Testis (tissue), 2 donors: ENCODE results near the gene ALCAM.

Source experiments
- POLR2A ChIP-seq: fragments of 450-650 bp; IDR thresholded peaks from one replicate; pipeline ENCODE4 v1.6.1; 2017; ENCODE audit warnings: antibody characterized with exemption, mild to moderate bottlenecking, moderate library complexity
- TF ChIP-seq, protein P1 (sequence below), 3 experiments: fragments of 450-650 bp in 2 of 3; fragments of 200-600 bp in 1 of 3; sonication (generic) in 1 of 3; IDR thresholded peaks; one replicate each; pipeline ENCODE4 v1.5.1; 2016 to 2019; ENCODE audit warnings: antibody characterized with exemption in 3 of 3, mild to moderate bottlenecking in 2 of 3, moderate library complexity in 1 of 3

DNA sequence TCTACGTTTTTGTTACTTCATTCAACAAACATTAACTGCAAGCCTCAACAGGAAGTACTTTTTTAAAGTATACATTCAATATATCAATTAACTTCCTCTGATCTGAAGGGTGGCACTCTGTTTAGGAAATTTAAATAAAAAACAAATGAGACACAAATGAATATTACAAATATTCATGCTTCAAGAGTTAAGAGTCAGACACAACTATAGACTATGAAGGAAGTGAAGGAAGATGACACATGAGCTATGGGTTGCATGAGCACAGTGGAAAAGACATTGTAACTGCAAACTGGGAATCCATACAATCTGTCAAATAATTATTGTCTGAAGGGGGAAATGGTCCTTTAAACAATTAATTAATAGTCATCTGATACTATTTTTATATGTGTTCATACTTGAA, 26.8 kb upstream of the ALCAM start:
- TF ChIP-seq, protein P1, sequence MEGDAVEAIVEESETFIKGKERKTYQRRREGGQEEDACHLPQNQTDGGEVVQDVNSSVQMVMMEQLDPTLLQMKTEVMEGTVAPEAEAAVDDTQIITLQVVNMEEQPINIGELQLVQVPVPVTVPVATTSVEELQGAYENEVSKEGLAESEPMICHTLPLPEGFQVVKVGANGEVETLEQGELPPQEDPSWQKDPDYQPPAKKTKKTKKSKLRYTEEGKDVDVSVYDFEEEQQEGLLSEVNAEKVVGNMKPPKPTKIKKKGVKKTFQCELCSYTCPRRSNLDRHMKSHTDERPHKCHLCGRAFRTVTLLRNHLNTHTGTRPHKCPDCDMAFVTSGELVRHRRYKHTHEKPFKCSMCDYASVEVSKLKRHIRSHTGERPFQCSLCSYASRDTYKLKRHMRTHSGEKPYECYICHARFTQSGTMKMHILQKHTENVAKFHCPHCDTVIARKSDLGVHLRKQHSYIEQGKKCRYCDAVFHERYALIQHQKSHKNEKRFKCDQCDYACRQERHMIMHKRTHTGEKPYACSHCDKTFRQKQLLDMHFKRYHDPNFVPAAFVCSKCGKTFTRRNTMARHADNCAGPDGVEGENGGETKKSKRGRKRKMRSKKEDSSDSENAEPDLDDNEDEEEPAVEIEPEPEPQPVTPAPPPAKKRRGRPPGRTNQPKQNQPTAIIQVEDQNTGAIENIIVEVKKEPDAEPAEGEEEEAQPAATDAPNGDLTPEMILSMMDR (IDR thresholded peaks at IDR 0.05): no peak
- TF ChIP-seq POLR2A: no peak
